GM10248 (cell line): ENCODE measurements around the gene SLC4A3.
A peak's percentile ranks its signal among the peaks of the same experiment; 100 is the strongest.
"Not testable (repeated sequence)": the region's sequence is repeated elsewhere in the genome, so short reads cannot be mapped to it uniquely, and the experiment has no call there.

Experiments
- CTCF ChIA-PET: fragments of 300-600 bp; sonication (Branson Sonifier 250); formaldehyde crosslinking; extraction: SDS; loops from one replicate; lab custom pipeline; 2021; ENCODE audit warnings: antibody characterized with exemption; lab: Yijun Ruan, JAX
- POLR2A ChIA-PET: fragments of 350-650 bp; sonication (Branson Sonifier 250); formaldehyde crosslinking; extraction: SDS; loops from one replicate; lab custom pipeline; 2020; ENCODE audit warnings: antibody characterized with exemption; lab: Yijun Ruan, JAX
- DNase-seq: peaks from one replicate; pipeline ENCODE4 v3.0.0; 2012; ENCODE audit errors: extremely low spot score
- TF ChIP-seq, protein P1 (sequence below): IDR thresholded peaks from 2 replicates; pipeline ENCODE4 v1.5.1; 2012; ENCODE audit warnings: mild to moderate bottlenecking, low read depth; ENCODE audit errors: extremely low read depth, missing control alignments, control extremely low read depth

Gene SLC4A3

DNA sequence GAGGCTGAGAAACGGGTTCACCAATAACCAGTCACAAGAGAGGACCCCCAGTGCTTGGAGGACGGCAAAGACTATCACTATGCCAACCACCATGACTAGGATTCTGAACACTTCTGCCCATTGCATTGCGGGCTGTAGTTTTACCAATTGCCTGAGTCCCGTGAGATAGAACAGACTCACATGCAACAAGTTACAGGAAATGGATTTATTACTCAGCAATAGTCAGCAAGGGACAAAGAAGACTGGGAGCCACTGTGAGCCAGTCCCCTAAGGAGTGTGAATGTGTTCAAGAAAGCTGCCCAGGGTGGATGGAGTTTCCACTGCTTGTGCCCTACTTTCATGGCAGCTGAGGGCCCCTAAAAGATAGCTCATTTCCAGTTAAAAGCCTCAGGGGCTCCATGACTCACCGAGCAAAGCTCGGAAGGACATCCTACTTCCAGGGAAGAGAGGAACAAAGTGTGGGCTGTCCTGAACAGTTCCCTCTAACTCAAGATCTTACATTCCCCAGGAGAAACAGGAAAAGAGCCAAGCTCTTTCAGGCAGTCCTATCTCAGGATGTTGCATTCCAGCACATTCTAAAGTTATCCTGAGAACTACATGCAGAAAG is 54.4 kb downstream of the SLC4A3 start:
- TF ChIP-seq, protein P1, sequence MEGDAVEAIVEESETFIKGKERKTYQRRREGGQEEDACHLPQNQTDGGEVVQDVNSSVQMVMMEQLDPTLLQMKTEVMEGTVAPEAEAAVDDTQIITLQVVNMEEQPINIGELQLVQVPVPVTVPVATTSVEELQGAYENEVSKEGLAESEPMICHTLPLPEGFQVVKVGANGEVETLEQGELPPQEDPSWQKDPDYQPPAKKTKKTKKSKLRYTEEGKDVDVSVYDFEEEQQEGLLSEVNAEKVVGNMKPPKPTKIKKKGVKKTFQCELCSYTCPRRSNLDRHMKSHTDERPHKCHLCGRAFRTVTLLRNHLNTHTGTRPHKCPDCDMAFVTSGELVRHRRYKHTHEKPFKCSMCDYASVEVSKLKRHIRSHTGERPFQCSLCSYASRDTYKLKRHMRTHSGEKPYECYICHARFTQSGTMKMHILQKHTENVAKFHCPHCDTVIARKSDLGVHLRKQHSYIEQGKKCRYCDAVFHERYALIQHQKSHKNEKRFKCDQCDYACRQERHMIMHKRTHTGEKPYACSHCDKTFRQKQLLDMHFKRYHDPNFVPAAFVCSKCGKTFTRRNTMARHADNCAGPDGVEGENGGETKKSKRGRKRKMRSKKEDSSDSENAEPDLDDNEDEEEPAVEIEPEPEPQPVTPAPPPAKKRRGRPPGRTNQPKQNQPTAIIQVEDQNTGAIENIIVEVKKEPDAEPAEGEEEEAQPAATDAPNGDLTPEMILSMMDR = no peak
- ChIA-PET POLR2A (no interaction called here), CTCF (interaction anchor here (1.6 to 6.3 kb wide), 2 partner anchors 8 to 141 kb away, joined by 5 to 32 read pairs; no protein-coding TSS in a partner anchor)
- no peak for DNase-seq

- DNase-seq, POLR2A ChIA-PET: not testable (repeated sequence)
- CTCF ChIA-PET = interaction anchor here (1.2 kb wide), 1 partner anchor 9 kb away, joined by 4 read pairs; no protein-coding TSS in a partner anchor
Observed at GRCh38 chr2:219683474-219683873, 56.0 kb downstream of the SLC4A3 start.

- peak; percentile 78 for DNase-seq
- CTCF ChIA-PET = interaction anchor here (1.1 kb wide), 1 partner anchor 144 kb away, joined by 6 read pairs; no protein-coding TSS in a partner anchor
- TF ChIP-seq, protein P1 = no peak
- POLR2A ChIA-PET = no interaction called here
Observed at GRCh38 chr2:219684721-219685689, 57.6 kb downstream of the SLC4A3 start.

DNA sequence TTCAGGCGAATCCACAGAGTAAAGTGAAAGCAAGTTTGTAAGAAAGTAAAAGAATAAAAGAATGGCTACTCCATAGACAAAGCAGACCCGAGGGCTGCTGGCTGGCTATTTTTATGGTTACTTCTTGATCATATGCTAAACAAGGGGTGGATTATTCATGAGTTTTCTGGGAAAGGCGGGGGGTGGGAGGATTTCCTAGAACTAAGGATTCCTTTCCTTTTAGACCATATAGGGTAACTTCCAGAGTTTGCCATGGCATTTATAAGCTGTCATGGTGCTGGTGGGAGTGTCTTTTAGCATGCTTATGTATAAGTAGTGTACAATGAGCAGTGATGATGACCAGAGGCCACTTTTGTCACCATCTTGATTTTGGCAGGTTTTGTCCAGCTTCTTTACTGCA is 59.8 kb downstream of the SLC4A3 start:
- TF ChIP-seq, protein P1 = no peak
- ChIA-PET CTCF (interaction anchor here (1.3 to 9.2 kb wide), 3 partner anchors 16 to 158 kb away, joined by 3 to 80 read pairs (median 8); partner anchors contain the start of genes CHPF and TMEM198), POLR2A (no interaction called here)
- DNase-seq = no peak

GRCh38 chr2:219687882-219688559 is 60.6 kb downstream of the SLC4A3 start:
- CTCF ChIA-PET = interaction anchor here (1.0 to 9.2 kb wide), 8 partner anchors 9 to 211 kb away, joined by 3 to 80 read pairs (median 7); partner anchors contain the start of genes CHPF and TMEM198
- no peak for DNase-seq
- POLR2A ChIA-PET = no interaction called here
- TF ChIP-seq, protein P1 = no peak

- CTCF ChIA-PET = interaction anchor here (0.8 to 9.2 kb wide), 26 partner anchors 10 to 212 kb away, joined by 3 to 80 read pairs (median 6); partner anchors contain the start of genes CHPF, GMPPA and TMEM198
- TF ChIP-seq, protein P1 = no peak
- no peak for DNase-seq
- POLR2A ChIA-PET = no interaction called here
Observed at GRCh38 chr2:219688560-219689445, 61.4 kb downstream of the SLC4A3 start.
